Esophagus muscularis mucosa (tissue), 3 donors: ENCODE measurements around the gene SLC22A4.

ENCODE experiments used
- EP300 ChIP-seq: sonication (generic); formaldehyde crosslinking; IDR thresholded peaks from one replicate; pipeline ENCODE4 v1.6.1; 2017; ENCODE audit warnings: antibody characterized with exemption
- TF ChIP-seq, protein P1 (sequence below), 3 experiments: fragments of 200-600 bp in 2 of 3; fragments of 450-650 bp in 1 of 3; sonication (generic) in 2 of 3; IDR thresholded peaks; one replicate each; pipeline ENCODE4 v1.5.1; 2017 to 2019; ENCODE audit warnings: antibody characterized with exemption in 3 of 3, mild to moderate bottlenecking in 2 of 3, moderate library complexity in 1 of 3

DNA sequence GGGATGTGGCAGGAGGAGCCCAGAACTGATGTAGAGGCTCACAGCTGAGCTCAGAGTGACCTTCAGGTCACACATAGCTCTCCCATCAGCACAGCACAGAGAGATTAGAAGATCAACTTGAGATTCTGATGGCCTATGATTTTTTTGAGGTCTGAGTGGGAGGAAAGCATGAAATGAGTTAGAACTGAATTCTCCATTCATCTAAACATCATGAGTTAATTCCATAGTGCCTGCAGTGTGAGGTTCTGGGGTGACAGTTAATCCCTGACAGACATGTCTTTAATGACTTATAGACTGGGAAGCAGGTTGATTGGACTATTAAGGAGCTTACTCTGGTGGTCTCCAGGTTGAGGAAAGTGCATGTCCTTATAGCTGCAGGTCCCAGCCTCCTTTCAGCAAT, 97.7 kb downstream of the SLC22A4 start:
- TF ChIP-seq EP300: no peak
- TF ChIP-seq, protein P1, sequence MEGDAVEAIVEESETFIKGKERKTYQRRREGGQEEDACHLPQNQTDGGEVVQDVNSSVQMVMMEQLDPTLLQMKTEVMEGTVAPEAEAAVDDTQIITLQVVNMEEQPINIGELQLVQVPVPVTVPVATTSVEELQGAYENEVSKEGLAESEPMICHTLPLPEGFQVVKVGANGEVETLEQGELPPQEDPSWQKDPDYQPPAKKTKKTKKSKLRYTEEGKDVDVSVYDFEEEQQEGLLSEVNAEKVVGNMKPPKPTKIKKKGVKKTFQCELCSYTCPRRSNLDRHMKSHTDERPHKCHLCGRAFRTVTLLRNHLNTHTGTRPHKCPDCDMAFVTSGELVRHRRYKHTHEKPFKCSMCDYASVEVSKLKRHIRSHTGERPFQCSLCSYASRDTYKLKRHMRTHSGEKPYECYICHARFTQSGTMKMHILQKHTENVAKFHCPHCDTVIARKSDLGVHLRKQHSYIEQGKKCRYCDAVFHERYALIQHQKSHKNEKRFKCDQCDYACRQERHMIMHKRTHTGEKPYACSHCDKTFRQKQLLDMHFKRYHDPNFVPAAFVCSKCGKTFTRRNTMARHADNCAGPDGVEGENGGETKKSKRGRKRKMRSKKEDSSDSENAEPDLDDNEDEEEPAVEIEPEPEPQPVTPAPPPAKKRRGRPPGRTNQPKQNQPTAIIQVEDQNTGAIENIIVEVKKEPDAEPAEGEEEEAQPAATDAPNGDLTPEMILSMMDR (IDR thresholded peaks at IDR 0.05): no peak
